Effector memory CD4-positive, alpha-beta T cell (primary cell): ENCODE results near the gene EPHB6.

Experiments used
- DNase-seq, 3 donors: peaks; one replicate each; pipeline ENCODE4 v3.0.0-alpha.2; 2020
- H3K27ac ChIP-seq: 2 replicates; pipeline ENCODE4 v1.7.0; 2013; ENCODE audit warnings: mild to moderate bottlenecking, low read length, moderate library complexity; ENCODE audit not compliant: insufficient read depth, poor library complexity, severe bottlenecking
- H3K27me3 ChIP-seq: replicated peaks from 2 replicates; pipeline ENCODE4 v1.7.0; 2013; ENCODE audit warnings: mild to moderate bottlenecking, low read length; ENCODE audit not compliant: insufficient read depth, control insufficient read depth, poor library complexity, severe bottlenecking
- H3K36me3 ChIP-seq: 2 replicates; pipeline ENCODE4 v1.7.0; 2013; ENCODE audit warnings: mild to moderate bottlenecking, low read length, moderate library complexity; ENCODE audit not compliant: control insufficient read depth, insufficient read depth
- H3K4me1 ChIP-seq: 2 replicates; pipeline ENCODE4 v1.7.0; 2013; ENCODE audit warnings: low read length, mild to moderate bottlenecking; ENCODE audit not compliant: control insufficient read depth, insufficient read depth, poor library complexity, severe bottlenecking
- H3K4me3 ChIP-seq: 2 replicates; pipeline ENCODE4 v1.7.0; 2013; ENCODE audit warnings: low read length, low read depth, mild to moderate bottlenecking; ENCODE audit not compliant: insufficient read depth, poor library complexity, severe bottlenecking
- H3K9me3 ChIP-seq: 2 replicates; pipeline ENCODE4 v1.7.0; 2013; ENCODE audit warnings: mild to moderate bottlenecking, low read length, moderate library complexity; ENCODE audit not compliant: control insufficient read depth

The EPHB6 gene

GRCh38 chr7:142869434-142869833 is 14.6 kb downstream of the EPHB6 start:
- Histone ChIP-seq H3K9me3 (no peaks in the 10 kb centered on the region), H3K27ac (no peak overlapping the region), H3K36me3 (peaks cover 4% of the 10 kb centered on the region), H3K4me3 (no peak overlapping the region), H3K4me1 (no peaks in the 10 kb centered on the region), H3K27me3 (no peaks in the 10 kb centered on the region)
- no peak for DNase-seq

DNA sequence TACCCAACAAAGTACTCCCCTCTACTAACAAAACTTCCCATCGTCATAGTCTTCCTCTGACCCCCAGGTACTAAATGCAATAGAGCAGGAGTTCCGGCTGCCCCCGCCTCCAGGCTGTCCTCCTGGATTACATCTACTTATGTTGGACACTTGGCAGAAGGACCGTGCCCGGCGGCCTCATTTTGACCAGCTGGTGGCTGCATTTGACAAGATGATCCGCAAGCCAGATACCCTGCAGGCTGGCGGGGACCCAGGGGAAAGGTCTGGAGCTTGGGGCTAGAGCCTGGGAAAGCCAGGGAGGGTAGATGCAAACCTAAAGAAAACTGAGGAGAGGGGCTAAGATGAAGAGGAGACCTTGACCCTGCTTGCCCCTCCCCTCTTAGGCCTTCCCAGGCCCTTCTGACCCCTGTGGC is 15.3 kb downstream of the EPHB6 start:
- no peak for DNase-seq
- Histone ChIP-seq H3K27ac (no peak overlapping the region), H3K27me3 (no peaks in the 10 kb centered on the region), H3K4me1 (no peaks in the 10 kb centered on the region), H3K9me3 (no peaks in the 10 kb centered on the region), H3K4me3 (no peak overlapping the region), H3K36me3 (peaks cover 4% of the 10 kb centered on the region)

GRCh38 chr7:142870566-142871259 is 15.8 kb downstream of the EPHB6 start:
- Histone ChIP-seq H3K27me3 (no peaks in the 10 kb centered on the region), H3K4me3 (no peak overlapping the region), H3K4me1 (no peaks in the 10 kb centered on the region), H3K27ac (no peak overlapping the region), H3K36me3 (peaks cover 4% of the 10 kb centered on the region), H3K9me3 (no peaks in the 10 kb centered on the region)
- no peak for DNase-seq

DNA sequence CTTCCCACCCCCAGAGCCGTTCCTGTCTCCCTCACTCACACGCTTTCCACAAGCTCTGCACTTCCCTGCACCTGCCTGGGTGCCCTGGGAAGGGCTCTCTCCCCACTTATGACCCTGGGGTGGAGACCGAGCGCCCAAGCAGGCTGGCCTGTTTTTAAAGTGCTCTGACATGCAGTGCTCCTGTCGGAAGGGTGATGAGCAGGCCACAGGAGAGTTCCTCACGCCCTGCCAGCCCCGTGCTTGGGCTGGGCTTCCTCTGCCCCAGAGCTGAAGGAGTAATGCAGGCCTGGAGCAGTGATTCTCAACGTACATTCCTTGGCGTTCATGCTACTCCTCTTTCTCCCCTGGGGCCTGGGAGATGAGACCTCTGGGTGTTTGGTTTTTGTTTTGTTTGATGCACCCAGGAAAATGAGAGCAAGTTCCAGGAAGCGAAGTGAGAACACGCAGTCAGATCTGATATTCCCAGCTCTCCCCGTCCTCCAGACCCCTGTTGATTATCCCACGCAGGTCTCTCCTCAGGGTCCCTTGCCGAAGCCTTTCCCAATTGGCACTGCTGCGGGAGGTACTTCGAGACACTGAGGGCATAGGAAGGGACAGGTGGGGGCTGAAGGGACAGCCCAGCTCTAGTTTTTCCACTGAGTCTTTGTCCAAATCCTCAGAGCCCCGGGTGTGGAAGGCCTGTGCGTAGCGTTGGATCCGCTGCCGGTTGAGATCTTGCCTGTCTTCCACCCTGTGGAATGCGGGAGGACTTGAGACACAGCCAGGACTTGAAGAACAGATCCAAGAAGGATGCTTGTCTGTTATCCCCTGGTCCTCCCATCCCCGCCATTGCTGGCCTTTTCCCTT is 16.6 kb downstream of the EPHB6 start:
- no peaks in the 10 kb centered on the region for H3K9me3 ChIP-seq
- H3K4me3 ChIP-seq, result no peak overlapping the region
- DNase-seq, result no peak
- no peaks in the 10 kb centered on the region for H3K27me3 ChIP-seq
- no peak overlapping the region for H3K27ac ChIP-seq
- H3K36me3 ChIP-seq, result peaks cover 4% of the 10 kb centered on the region
- H3K4me1 ChIP-seq, result no peaks in the 10 kb centered on the region

DNA sequence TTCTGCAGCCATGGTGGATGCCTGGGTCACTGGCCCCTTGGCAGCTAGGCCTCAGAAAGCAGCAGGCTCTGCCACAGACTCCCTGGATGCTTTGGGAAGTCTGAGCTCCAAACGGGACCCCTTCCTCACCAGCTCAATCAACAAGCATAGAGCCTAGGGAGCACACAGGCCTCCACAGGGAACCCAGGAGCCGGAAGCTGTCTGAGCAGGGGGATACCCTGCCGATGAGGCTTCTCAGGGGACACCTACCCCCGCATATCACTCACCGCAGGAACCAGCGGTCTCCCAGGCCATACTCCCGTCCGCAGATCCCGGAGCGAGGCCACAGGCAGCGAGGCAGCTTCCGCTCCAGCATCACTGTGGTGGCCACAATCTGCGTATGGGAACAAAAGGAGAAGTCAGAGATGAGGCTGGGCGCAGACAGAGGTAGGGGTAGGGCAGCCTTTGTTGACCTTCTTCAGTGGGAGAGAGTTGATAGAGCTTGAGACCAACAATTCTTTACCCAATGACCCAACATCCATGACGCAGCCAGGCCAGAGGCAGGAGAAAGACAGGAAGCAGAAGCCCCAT is 17.3 kb downstream of the EPHB6 start:
- no peaks in the 10 kb centered on the region for H3K4me1 ChIP-seq
- no peak for DNase-seq
- no peaks in the 10 kb centered on the region for H3K9me3 ChIP-seq
- peaks cover 4% of the 10 kb centered on the region for H3K36me3 ChIP-seq
- H3K27ac ChIP-seq, result no peak overlapping the region
- H3K4me3 ChIP-seq, result no peak overlapping the region
- H3K27me3 ChIP-seq, result no peaks in the 10 kb centered on the region

DNA sequence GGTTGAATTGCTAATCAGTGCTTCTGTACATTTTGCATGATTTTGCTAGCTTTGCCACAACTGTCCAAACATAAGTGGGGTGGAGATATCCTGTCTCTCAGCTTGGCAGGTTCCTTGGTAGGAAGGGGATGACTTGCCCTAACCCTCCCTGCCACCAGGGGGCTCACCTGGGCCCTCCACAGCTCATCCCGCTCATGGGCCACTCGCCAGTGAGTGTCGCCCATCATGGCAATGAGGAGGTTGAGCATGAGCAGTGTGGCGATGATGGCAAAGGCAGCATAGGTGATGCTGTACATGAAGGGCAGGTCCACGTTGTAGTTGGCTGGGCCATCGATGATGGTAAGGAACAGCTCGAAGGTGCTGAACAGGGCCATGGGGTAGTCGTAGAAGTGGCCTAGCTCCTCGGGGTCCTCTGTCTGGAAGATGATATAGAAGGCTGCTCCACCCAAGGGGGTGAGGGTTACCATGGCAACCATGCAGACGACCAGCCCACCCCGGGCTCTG is 18.5 kb downstream of the EPHB6 start:
- Histone ChIP-seq H3K9me3 (no peaks in the 10 kb centered on the region), H3K4me3 (no peak overlapping the region), H3K27me3 (no peaks in the 10 kb centered on the region), H3K27ac (no peak overlapping the region), H3K36me3 (peaks cover 4% of the 10 kb centered on the region), H3K4me1 (no peaks in the 10 kb centered on the region)
- DNase-seq, result no peak

- Histone ChIP-seq H3K27ac (no peak overlapping the region), H3K36me3 (peaks cover under 1% of the 10 kb centered on the region)
These were observed 19.0 kb downstream of the EPHB6 start for GRCh38 chr7:142873871-142874270.

GRCh38 chr7:142874409-142874808 is 19.5 kb downstream of the EPHB6 start:
- Histone ChIP-seq H3K4me3 (no peak overlapping the region), H3K27ac (no peak overlapping the region), H3K27me3 (no peaks in the 10 kb centered on the region), H3K36me3 (no peaks in the 10 kb centered on the region), H3K9me3 (no peaks in the 10 kb centered on the region), H3K4me1 (no peaks in the 10 kb centered on the region)
- no peak for DNase-seq

More at GRCh38 chr7:142873871-142874270, 19.0 kb downstream of the EPHB6 start:
- Histone ChIP-seq H3K27me3 (no peaks in the 10 kb centered on the region), H3K9me3 (no peaks in the 10 kb centered on the region), H3K4me1 (no peaks in the 10 kb centered on the region), H3K4me3 (no peak overlapping the region)
- no peak for DNase-seq

DNA sequence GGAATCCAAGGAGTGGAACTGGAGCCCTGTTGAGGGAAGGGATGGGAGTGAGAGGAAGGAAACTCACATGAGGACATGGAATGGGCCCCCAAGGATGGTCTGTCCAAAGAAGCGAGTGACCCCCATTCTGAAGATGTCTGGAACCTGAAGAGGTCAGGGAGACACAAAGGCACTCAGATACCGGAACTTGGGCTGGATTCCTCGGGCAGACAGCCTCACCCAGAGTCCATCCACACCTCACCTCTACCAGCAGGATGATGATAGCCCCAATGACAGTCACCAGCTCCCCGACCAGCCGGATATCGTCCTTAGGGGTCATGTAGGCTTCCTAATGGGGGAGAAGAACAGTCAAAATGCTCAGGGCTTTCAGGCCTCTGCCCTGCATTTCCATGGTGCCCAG is 20.0 kb downstream of the EPHB6 start:
- Histone ChIP-seq H3K27ac (no peak overlapping the region), H3K4me3 (no peak overlapping the region), H3K27me3 (no peaks in the 10 kb centered on the region), H3K36me3 (no peaks in the 10 kb centered on the region), H3K4me1 (no peaks in the 10 kb centered on the region), H3K9me3 (no peaks in the 10 kb centered on the region)
- DNase-seq, result no peak

GRCh38 chr7:142875456-142875855 is 20.6 kb downstream of the EPHB6 start:
- no peaks in the 10 kb centered on the region for H3K4me1 ChIP-seq
- H3K36me3 ChIP-seq, result no peaks in the 10 kb centered on the region
- DNase-seq, result no peak
- no peak overlapping the region for H3K4me3 ChIP-seq
- H3K27me3 ChIP-seq, result no peaks in the 10 kb centered on the region
- H3K27ac ChIP-seq, result no peak overlapping the region
- no peaks in the 10 kb centered on the region for H3K9me3 ChIP-seq
